IMR-90 (cell line): ENCODE data around the gene POGLUT2. TPM values are rescaled to one million over a fixed set of nuclear protein-coding genes. Genes with fewer than 3 reads are reported as not detected.

ENCODE experiments used
- ATAC-seq: fragments of 200-7000 bp; cut with Tn5 transposase; 2 replicates; pipeline ENCODE4 v1.9.1; 2020; ENCODE audit warnings: low read depth, mild to moderate bottlenecking, moderate library complexity
- BruUV-seq: library from RNA; stranded (reverse); fragments of 400-500 nt; replicated peaks from 2 replicates; lab custom pipeline; 2021; lab: Mats Ljungman, UMichigan
- CTCF ChIA-PET: fragments of 300-600 bp; formaldehyde crosslinking; extraction: SDS; loops from one replicate; lab custom pipeline; 2021; ENCODE audit warnings: antibody characterized with exemption; lab: Yijun Ruan, JAX
- POLR2A ChIA-PET: fragments of 300-600 bp; sonication (Branson Sonifier 250); formaldehyde crosslinking; loops from one replicate; lab custom pipeline; 2022; ENCODE audit warnings: antibody characterized with exemption; ENCODE audit not compliant: unreplicated experiment; lab: Charles Lee
- DNase-seq: peaks from one replicate; pipeline ENCODE4 v3.0.0; 2013
- H2AFZ ChIP-seq: replicated peaks from 2 replicates; pipeline ENCODE3; 2013; ENCODE audit warnings: low read length, mild to moderate bottlenecking; ENCODE audit not compliant: poor library complexity
- H2AK5ac ChIP-seq: 2 replicates; pipeline ENCODE4 v1.6.1; 2013; ENCODE audit warnings: low read depth, low read length, inconsistent platforms
- H2AK9ac ChIP-seq: replicated peaks from 2 replicates; pipeline ENCODE3; 2013; ENCODE audit warnings: mild to moderate bottlenecking, low read depth, low read length, moderate library complexity; ENCODE audit not compliant: poor library complexity
- H2BK120ac ChIP-seq: 2 replicates; pipeline ENCODE4 v1.6.1; 2013; ENCODE audit warnings: low read depth, low read length, inconsistent platforms
- H2BK15ac ChIP-seq: 3 replicates; pipeline ENCODE4 v1.6.1; 2013; ENCODE audit warnings: low read depth, low read length, inconsistent platforms
- H2BK20ac ChIP-seq: 2 replicates; pipeline ENCODE4 v1.6.1; 2013; ENCODE audit warnings: low read depth, mild to moderate bottlenecking, inconsistent platforms, low read length, moderate library complexity
- H2BK5ac ChIP-seq: 2 replicates; pipeline ENCODE4 v1.6.1; 2013; ENCODE audit warnings: mild to moderate bottlenecking, low read depth, low read length, inconsistent platforms; ENCODE audit not compliant: poor library complexity, severe bottlenecking
- H3K14ac ChIP-seq: replicated peaks from 2 replicates; pipeline ENCODE4 v1.6.1; 2013; ENCODE audit warnings: low read depth, low read length, inconsistent platforms
- H3K18ac ChIP-seq: 2 replicates; pipeline ENCODE4 v1.6.1; 2013; ENCODE audit warnings: low read depth, low read length, control low read depth
- H3K23ac ChIP-seq: 2 replicates; pipeline ENCODE4 v1.6.1; 2013; ENCODE audit warnings: low read depth, low read length, inconsistent platforms
- H3K27ac ChIP-seq: 2 replicates; pipeline ENCODE4 v1.5.1; 2013; ENCODE audit warnings: mild to moderate bottlenecking, control low read depth, low read length; ENCODE audit not compliant: insufficient read depth
- H3K27me3 ChIP-seq: 2 replicates; pipeline ENCODE4 v1.6.1; 2013; ENCODE audit warnings: low read length; ENCODE audit not compliant: control insufficient read depth, insufficient read depth
- H3K36me3 ChIP-seq: 2 replicates; pipeline ENCODE4 v1.6.1; 2013; ENCODE audit warnings: low read length, mixed read lengths; ENCODE audit not compliant: control insufficient read depth, insufficient read depth
- H3K4ac ChIP-seq: 2 replicates; pipeline ENCODE4 v1.6.1; 2013; ENCODE audit warnings: low read depth, low read length, inconsistent platforms
- H3K4me1 ChIP-seq: 2 replicates; pipeline ENCODE4 v1.6.1; 2013; ENCODE audit warnings: low read length, mixed read lengths; ENCODE audit not compliant: control insufficient read depth, insufficient read depth
- H3K4me2 ChIP-seq: 2 replicates; pipeline ENCODE4 v1.6.1; 2013; ENCODE audit warnings: low read depth, mild to moderate bottlenecking, control low read depth, low read length, moderate library complexity
- H3K4me3 ChIP-seq: 2 replicates; pipeline ENCODE4 v1.5.1; 2013; ENCODE audit warnings: low read depth, mild to moderate bottlenecking, control low read depth, low read length, moderate library complexity; ENCODE audit not compliant: insufficient read depth
- H3K56ac ChIP-seq: 2 replicates; pipeline ENCODE4 v1.6.1; 2013; ENCODE audit warnings: low read length, inconsistent platforms; ENCODE audit not compliant: insufficient read depth; ENCODE audit errors: extremely low read depth
- H3K79me1 ChIP-seq, 2 experiments: 2 replicates each; pipeline ENCODE4 v1.6.1; 2013; ENCODE audit warnings: low read length in 2 of 2, inconsistent platforms in 1 of 2, low read depth in 1 of 2
- H3K9ac ChIP-seq: 2 replicates; pipeline ENCODE4 v1.6.1; 2013; ENCODE audit warnings: low read depth, low read length, control low read depth
- H3K9me1 ChIP-seq: 2 replicates; pipeline ENCODE4 v1.6.1; 2013; ENCODE audit warnings: low read length, inconsistent platforms; ENCODE audit not compliant: insufficient read depth
- H3K9me3 ChIP-seq: 2 replicates; pipeline ENCODE4 v1.6.1; 2013; ENCODE audit warnings: low read length; ENCODE audit not compliant: control insufficient read depth, insufficient read depth
- H4K20me1 ChIP-seq: 2 replicates; pipeline ENCODE4 v1.6.1; 2013; ENCODE audit warnings: low read length, inconsistent platforms; ENCODE audit not compliant: insufficient read depth
- H4K5ac ChIP-seq: 2 replicates; pipeline ENCODE4 v1.6.1; 2013; ENCODE audit warnings: mild to moderate bottlenecking, low read depth, low read length, control low read depth
- H4K8ac ChIP-seq, 2 experiments: 2 replicates each; pipeline ENCODE4 v1.6.1; 2013; ENCODE audit warnings: low read depth in 2 of 2, low read length in 2 of 2, control low read depth in 1 of 2, inconsistent platforms in 1 of 2
- H4K91ac ChIP-seq: 2 replicates; pipeline ENCODE4 v1.6.1; 2013; ENCODE audit warnings: low read depth, low read length, inconsistent platforms; ENCODE audit not compliant: insufficient read depth
- BHLHE40 ChIP-seq: fragments of 150-350 bp; IDR thresholded peaks from 2 replicates; pipeline ENCODE4 v1.6.1; 2016; ENCODE audit warnings: mild to moderate bottlenecking, low read depth, low read length
- CEBPB ChIP-seq: IDR thresholded peaks from 2 replicates; pipeline ENCODE4 v1.6.1; 2012; ENCODE audit warnings: low read depth, low read length, improper control_type of control experiment
- CHD1 ChIP-seq: IDR thresholded peaks from 2 replicates; pipeline ENCODE4 v1.6.1; 2012; ENCODE audit warnings: low read depth, low read length, improper control_type of control experiment
- FOS ChIP-seq: fragments of 150-350 bp; IDR thresholded peaks from 2 replicates; pipeline ENCODE4 v1.6.1; 2016; ENCODE audit warnings: low read depth, low read length
- MAFK ChIP-seq: IDR thresholded peaks from 2 replicates; pipeline ENCODE4 v1.6.1; 2012; ENCODE audit warnings: low read depth, low read length, improper control_type of control experiment
- MAZ ChIP-seq: IDR thresholded peaks from 2 replicates; pipeline ENCODE4 v1.6.1; 2012; ENCODE audit warnings: low read depth, mild to moderate bottlenecking, low read length, improper control_type of control experiment, moderate library complexity, borderline replicate concordance
- MXI1 ChIP-seq: IDR thresholded peaks from 2 replicates; pipeline ENCODE4 v1.6.1; 2012; ENCODE audit warnings: low read depth, mild to moderate bottlenecking, low read length, moderate library complexity, borderline replicate concordance
- NFE2L2 ChIP-seq: fragments of 150-350 bp; IDR thresholded peaks from 2 replicates; pipeline ENCODE4 v1.6.1; 2016; ENCODE audit warnings: low read depth, mild to moderate bottlenecking, low read length
- POLR2A ChIP-seq: IDR thresholded peaks from 2 replicates; pipeline ENCODE4 v1.6.1; 2012; ENCODE audit warnings: mild to moderate bottlenecking, low read depth, low read length
- RAD21 ChIP-seq: IDR thresholded peaks from 2 replicates; pipeline ENCODE4 v1.6.1; 2012; ENCODE audit warnings: low read length, improper control_type of control experiment
- RCOR1 ChIP-seq: IDR thresholded peaks from 2 replicates; pipeline ENCODE4 v1.6.1; 2012; ENCODE audit warnings: mild to moderate bottlenecking, low read length, improper control_type of control experiment; ENCODE audit not compliant: insufficient replicate concordance
- RFX5 ChIP-seq: IDR thresholded peaks from 2 replicates; pipeline ENCODE4 v1.8.0; 2012; ENCODE audit warnings: low read depth, mild to moderate bottlenecking, low read length, moderate library complexity
- SMC3 ChIP-seq: fragments of 150-350 bp; IDR thresholded peaks from 2 replicates; pipeline ENCODE4 v1.6.1; 2016; ENCODE audit warnings: low read depth, mild to moderate bottlenecking, antibody characterized with exemption, low read length, moderate library complexity
- WGBS, 2 experiments: methylation state at CpG; one replicate each; pipeline versions ENCODE4 v1.1.5 to v1.1.7; 2013; ENCODE audit warnings: missing lambda C conversion rate in 2 of 2; ENCODE audit not compliant: insufficient read length in 1 of 2; ENCODE audit errors: extremely low coverage in 2 of 2; 5-methylcytosine and 5-hydroxymethylcytosine counted together
- dilution Hi-C: fragments of 300-500 bp; cut with HindIII; formaldehyde crosslinking; loops from one replicate; pipeline ENCODE4 v1.14.3; 2018; ENCODE audit warnings: low sequenced_read_pairs; ENCODE audit not compliant: unreplicated experiment
- in situ Hi-C: fragments of 300-500 bp; cut with MboI; formaldehyde crosslinking; loops from 3 replicates; pipeline ENCODE4 v1.14.3; 2019; ENCODE audit warnings: low sequenced_read_pairs, inconsistent platforms, mixed read lengths
- intact Hi-C: fragments of 100-400 bp; cut with micrococcal nuclease; formaldehyde crosslinking; loops from 2 replicates; pipeline ENCODE4 v1.10.0; 2022
- polyA plus RNA-seq, 3 experiments: library from polyadenylated mRNA; depleted of rRNA; stranded (reverse); fragments of >200 nt; gene quantifications; 2 replicates each; pipeline ENCODE4 v1.2.3, GENCODE V29; 2012; ENCODE audit warnings: low replicate concordance in 1 of 3
- total RNA-seq: library from RNA; depleted of rRNA; stranded (reverse); fragments of >200 nt; gene quantifications from 2 replicates; pipeline ENCODE4 v1.2.3, GENCODE V29; 2012
- TF ChIP-seq, protein P1 (sequence below): fragments of 150-350 bp; IDR thresholded peaks from 2 replicates; pipeline ENCODE4 v1.6.1; 2017; ENCODE audit warnings: mild to moderate bottlenecking, antibody characterized with exemption, low read length, low read depth
- TF ChIP-seq, protein P2 (sequence below): fragments of 150-350 bp; IDR thresholded peaks from 2 replicates; pipeline ENCODE4 v1.6.1; 2016; ENCODE audit warnings: low read depth, mild to moderate bottlenecking, low read length, moderate library complexity, borderline replicate concordance
- TF ChIP-seq, protein P3 (sequence below): conservative IDR thresholded peaks from 2 replicates; pipeline ENCODE4 v1.5.1; 2012; ENCODE audit warnings: mild to moderate bottlenecking, low read depth, low read length, improper control_type of control experiment

The POGLUT2 gene
- total and polyA plus RNA-seq, 2 of the 4 experiments (the other 2 are of a cell fraction), result 10.6 to 14.3 TPM

DNA sequence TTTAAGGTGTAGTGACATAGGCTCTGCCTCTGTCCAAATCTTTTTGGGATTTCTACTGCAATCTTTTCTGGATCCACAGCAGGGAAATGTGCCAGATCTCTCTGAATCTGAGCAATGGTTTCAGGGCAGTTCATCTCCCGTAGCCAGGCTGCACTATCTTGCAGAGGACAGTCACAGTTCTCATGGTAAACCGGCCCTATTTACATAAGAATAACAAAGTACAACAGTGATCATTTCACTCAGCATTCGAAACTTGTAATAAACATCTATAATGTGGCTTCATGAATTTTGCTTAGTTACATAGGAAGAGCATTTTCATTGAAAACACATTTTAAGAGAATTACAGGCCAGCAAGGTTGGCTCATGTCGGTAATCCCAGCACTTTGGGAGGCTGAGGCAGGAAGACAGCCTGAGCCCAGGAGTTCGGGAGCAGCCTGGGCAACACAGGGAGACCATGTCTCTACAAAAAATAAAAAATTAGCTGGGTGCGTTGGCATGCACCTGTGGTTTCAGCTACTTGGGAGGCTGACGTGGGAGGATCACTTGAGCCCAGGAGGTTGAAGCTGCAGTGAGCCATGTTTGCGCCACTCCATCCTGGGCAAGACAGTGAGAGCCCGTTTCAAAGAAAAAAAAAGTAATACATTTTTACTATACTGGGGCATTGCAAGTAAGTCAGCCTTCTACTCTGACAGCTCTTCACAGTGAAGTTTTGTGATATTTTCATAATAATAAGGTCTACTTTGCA lies 5.0 kb downstream of the POGLUT2 start:
- dilution Hi-C loops (no loop called here), in situ Hi-C loops (no loop called here), intact Hi-C loops (no loop called here)
- Histone ChIP-seq H2AFZ (no peak overlapping the region), H4K5ac (no peak overlapping the region), H4K20me1 (no peaks in the 10 kb centered on the region), H3K56ac (no peak overlapping the region), H3K14ac (no peak overlapping the region), H2BK20ac (no peak overlapping the region), H3K18ac (no peak overlapping the region), H3K4ac (no peak overlapping the region), H2BK120ac (no peak overlapping the region), H3K4me3 (no peak overlapping the region), H4K8ac (no peak overlapping the region), H2AK9ac (no peak overlapping the region), H3K27me3 (no peaks in the 10 kb centered on the region), H3K4me2 (no peak overlapping the region), H3K9me3 (no peaks in the 10 kb centered on the region), H3K9me1 (no peaks in the 10 kb centered on the region), H4K91ac (no peak overlapping the region), H3K79me1 (peaks cover 4 to 8% of the 10 kb centered on the region in 2 experiments), H3K23ac (no peak overlapping the region), H3K36me3 (peaks cover 8% of the 10 kb centered on the region), H3K9ac (no peak overlapping the region), H3K4me1 (no peaks in the 10 kb centered on the region), H2BK15ac (no peak overlapping the region), H3K27ac (no peak overlapping the region), H2BK5ac (no peak overlapping the region), H2AK5ac (no peak overlapping the region)
- no TSS peak for BruUV-seq
- TF ChIP-seq CHD1, result no peak
- TF ChIP-seq, protein P1, sequence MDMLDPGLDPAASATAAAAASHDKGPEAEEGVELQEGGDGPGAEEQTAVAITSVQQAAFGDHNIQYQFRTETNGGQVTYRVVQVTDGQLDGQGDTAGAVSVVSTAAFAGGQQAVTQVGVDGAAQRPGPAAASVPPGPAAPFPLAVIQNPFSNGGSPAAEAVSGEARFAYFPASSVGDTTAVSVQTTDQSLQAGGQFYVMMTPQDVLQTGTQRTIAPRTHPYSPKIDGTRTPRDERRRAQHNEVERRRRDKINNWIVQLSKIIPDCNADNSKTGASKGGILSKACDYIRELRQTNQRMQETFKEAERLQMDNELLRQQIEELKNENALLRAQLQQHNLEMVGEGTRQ, result no peak
- TF ChIP-seq BHLHE40, result no peak
- TF ChIP-seq MAZ, result no peak
- TF ChIP-seq, protein P2, sequence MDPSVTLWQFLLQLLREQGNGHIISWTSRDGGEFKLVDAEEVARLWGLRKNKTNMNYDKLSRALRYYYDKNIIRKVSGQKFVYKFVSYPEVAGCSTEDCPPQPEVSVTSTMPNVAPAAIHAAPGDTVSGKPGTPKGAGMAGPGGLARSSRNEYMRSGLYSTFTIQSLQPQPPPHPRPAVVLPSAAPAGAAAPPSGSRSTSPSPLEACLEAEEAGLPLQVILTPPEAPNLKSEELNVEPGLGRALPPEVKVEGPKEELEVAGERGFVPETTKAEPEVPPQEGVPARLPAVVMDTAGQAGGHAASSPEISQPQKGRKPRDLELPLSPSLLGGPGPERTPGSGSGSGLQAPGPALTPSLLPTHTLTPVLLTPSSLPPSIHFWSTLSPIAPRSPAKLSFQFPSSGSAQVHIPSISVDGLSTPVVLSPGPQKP, result no peak
- TF ChIP-seq NFE2L2, result no peak
- TF ChIP-seq RFX5, result no peak
- no peak for TF ChIP-seq MAFK
- no peak for TF ChIP-seq POLR2A
- TF ChIP-seq, protein P3, sequence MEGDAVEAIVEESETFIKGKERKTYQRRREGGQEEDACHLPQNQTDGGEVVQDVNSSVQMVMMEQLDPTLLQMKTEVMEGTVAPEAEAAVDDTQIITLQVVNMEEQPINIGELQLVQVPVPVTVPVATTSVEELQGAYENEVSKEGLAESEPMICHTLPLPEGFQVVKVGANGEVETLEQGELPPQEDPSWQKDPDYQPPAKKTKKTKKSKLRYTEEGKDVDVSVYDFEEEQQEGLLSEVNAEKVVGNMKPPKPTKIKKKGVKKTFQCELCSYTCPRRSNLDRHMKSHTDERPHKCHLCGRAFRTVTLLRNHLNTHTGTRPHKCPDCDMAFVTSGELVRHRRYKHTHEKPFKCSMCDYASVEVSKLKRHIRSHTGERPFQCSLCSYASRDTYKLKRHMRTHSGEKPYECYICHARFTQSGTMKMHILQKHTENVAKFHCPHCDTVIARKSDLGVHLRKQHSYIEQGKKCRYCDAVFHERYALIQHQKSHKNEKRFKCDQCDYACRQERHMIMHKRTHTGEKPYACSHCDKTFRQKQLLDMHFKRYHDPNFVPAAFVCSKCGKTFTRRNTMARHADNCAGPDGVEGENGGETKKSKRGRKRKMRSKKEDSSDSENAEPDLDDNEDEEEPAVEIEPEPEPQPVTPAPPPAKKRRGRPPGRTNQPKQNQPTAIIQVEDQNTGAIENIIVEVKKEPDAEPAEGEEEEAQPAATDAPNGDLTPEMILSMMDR, result no peak
- no peak for TF ChIP-seq MXI1
- TF ChIP-seq SMC3, result no peak
- no peak for TF ChIP-seq FOS
- no peak for TF ChIP-seq RCOR1
- TF ChIP-seq CEBPB, result no peak
- TF ChIP-seq RAD21, result no peak
- ATAC-seq, result no peak
- WGBS, 2 experiments, result 90% methylated on average over 2 of the region's 9 CpGs; no CpG with 5 or more reads in 1 of the 2 experiments
- ChIA-PET CTCF (no interaction called here), POLR2A (no interaction called here)
- DNase-seq, result no peak
